NCI-H226 (cell line): ENCODE data around the gene HGF.

Experiments used
- DNase-seq: peaks from one replicate; pipeline ENCODE4 v3.0.0-alpha.2; 2015

HGF gene

GRCh38 chr7:81680120-81680519 is 89.7 kb downstream of the HGF start:
- DNase-seq, result no peak

GRCh38 chr7:81676813-81677212 is 93.0 kb downstream of the HGF start:
- no peak for DNase-seq

DNA sequence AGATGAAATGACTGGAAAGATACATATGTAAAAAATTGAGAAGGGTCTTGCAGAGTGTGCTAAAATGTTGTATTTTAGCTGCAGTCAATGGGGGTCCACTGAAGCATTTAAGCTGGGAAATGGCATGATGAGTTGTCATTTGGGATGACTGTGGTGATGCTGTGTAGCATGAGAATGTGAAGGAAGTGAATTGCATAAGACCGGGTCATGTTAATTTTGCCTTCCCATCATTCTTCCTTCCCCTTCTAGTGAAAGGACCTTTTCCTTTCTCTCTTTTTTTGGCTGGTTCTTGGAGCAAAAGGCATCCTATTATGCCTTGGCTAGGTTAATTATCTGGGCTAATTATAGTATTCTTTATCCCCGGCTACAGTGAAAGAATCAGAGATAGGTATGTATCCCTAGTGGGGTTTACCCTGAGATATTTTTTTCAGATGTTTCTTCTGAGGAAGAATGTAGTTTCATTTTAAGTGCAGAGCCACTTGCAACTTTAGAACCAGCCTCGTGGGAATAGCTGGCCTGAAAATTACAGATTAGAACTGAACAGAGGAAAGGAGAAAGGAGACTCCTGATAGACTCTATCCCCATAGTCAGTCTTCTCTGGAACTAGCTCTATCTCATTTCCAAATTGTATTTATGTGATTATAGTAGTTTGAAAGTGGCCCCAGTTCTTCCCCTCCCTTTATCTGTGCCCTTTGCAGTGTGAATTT is 93.6 kb downstream of the HGF start:
- no peak for DNase-seq

- DNase-seq, result no peak
These were observed 95.4 kb downstream of the HGF start for GRCh38 chr7:81674431-81674830.

- no peak for DNase-seq
These were observed 97.0 kb downstream of the HGF start for GRCh38 chr7:81672872-81673271.

GRCh38 chr7:81669476-81670105 is 100.3 kb downstream of the HGF start:
- DNase-seq, result no peak

DNA sequence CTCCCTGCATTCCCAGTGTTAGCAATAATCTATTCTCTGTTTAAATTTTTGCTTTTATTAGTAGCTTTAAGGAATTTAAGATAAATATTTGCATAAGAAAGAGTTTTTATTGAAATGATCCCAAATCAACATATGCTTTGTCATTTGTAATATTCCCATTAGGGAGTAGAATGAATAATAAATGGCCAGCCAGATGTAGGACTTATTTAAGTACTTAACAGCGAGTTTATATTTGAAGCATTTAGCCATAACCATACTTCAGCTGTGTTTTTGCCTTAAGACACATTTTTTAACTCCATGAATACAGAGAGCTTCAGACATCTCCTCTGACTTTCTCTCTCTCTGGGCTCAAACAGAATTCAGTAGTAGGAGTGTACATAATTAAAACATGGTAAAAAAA is 103.6 kb downstream of the HGF start:
- no peak for DNase-seq

GRCh38 chr7:81665236-81665635 is 104.6 kb downstream of the HGF start:
- DNase-seq, result no peak

DNA sequence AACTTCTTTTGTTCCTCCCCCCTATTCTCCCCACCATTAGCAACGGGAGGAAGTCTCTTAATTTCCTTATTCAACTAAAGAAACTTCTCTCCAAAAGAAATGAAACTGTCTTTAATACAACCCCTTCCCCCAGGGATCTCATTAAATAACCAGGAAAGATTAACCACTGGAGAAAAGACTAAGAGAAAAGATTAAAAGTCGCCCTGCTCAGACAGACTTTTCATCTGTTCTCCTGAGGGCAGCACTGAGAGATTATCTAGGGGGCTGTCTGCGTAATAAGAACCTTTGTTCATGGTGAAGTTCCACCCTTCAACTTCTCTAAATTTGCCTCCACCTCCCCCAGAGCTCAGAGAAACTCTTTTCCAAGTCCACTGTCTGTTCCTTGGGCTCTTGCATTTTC is 105.5 kb downstream of the HGF start:
- DNase-seq, result no peak

DNA sequence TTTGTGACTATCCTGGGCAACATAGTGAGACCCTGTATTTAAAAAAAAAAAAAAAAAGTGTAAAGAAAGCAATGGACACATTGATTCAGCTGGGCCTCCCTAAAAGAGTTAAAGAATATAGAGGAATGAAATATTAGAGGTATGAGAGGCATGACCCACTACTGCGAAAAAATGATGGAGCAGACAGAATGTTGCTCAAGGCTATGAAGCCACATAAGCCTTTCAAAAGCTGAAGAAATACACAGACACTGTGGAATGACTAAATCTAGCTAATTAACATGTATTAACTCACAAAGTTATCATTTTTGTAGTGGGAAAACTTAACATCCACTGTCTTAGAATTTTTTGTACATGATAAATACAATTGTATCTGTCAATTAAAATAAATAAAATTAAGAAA is 107.3 kb downstream of the HGF start:
- peak; percentile 35 for DNase-seq

DNA sequence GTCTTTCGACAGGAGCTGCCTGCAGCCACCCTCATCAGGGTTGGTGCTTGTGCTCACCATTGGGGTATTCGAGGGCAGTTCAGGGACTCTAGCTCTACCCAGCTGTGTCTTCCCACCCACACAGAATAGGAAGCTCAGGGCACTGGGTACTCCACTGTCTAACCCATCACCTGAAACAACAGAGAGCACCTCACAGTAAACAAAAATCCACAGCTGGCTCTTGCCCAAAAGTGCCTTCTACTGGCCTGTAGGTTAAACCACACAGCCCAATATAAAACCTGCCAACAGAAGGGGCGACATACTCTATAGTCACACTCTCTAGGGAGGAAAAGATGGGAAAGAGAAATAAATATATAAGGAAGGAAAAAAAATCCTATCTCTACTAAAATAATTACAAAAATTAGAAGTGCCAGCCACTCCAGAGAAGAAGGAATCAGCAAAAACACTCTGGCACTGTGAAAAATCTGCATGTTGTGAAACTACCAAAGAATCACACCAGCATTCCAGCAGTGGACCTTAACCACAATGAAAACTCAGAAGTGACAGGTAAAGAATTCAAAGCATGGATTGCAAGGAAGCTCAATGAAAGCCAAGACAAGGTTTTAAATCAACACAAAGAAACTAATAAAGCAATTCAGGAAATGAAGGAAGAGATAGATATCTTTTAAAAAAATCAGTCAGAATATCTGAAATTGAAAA is 110.0 kb downstream of the HGF start:
- DNase-seq, result peak; percentile 43

GRCh38 chr7:81657551-81657950 is 112.3 kb downstream of the HGF start:
- DNase-seq, result no peak

GRCh38 chr7:81655271-81655670 is 114.6 kb downstream of the HGF start:
- no peak for DNase-seq

GRCh38 chr7:81652225-81652624 is 117.6 kb downstream of the HGF start:
- no peak for DNase-seq
